ENCODE measurements around the gene MYNN. TPM values are rescaled to one million over a fixed set of nuclear protein-coding genes. Genes with fewer than 3 reads are reported as not detected.

Gene MYNN
- total RNA-seq, 2 experiments from 2014 or later = 18.7 to 20.6 TPM

- Histone ChIP-seq H3K4me3 (ENCODE audit: low read length) (peak overlapping the region; percentile 83), H3K4me1 (ENCODE audit: insufficient read depth, low read length) (peaks cover 22% of the 10 kb centered on the region), H3K36me3 (ENCODE audit: insufficient read depth, low read length) (peaks cover 26% of the 10 kb centered on the region), H3K9me3 (ENCODE audit: control insufficient read depth in 1 of 2, insufficient read depth in 1 of 2, low read length in 2 of 2) (no peaks in the 10 kb centered on the region), H3K27me3 (ENCODE audit: control insufficient read depth in 1 of 2, insufficient read depth in 2 of 2, low read length in 2 of 2) (no peaks in the 10 kb centered on the region), H3K27ac (ENCODE audit: low read depth in 1 of 2, low read length in 2 of 2) (peak overlapping the region; percentile 98 to 100)
- Mint-ChIP-seq H3K27me3 (peaks cover 12% of the 10 kb centered on the region), H3K4me1 (ENCODE audit: low read depth) (peaks cover 61% of the 10 kb centered on the region), H3K9me3 (no peaks in the 10 kb centered on the region), H3K4me3 (peak overlapping the region; percentile 98), H3K27ac (peak overlapping the region; percentile 100), H3K36me3 (ENCODE audit: low read depth) (peaks cover 61% of the 10 kb centered on the region)
- no peak for TF ChIP-seq CTCF (IDR thresholded peaks at IDR 0.05)
- DNase-seq = peak in 6 of 14 experiments; percentile 36 to 80 (median 46)
- intact Hi-C loops (cut with DNase I, micrococcal nuclease) = loop anchor here (2.0 to 5.0 kb wide), 4 partner anchors 14 to 408 kb away; partner anchors contain the start of genes LRRC34 (in 1 of the 2), LRRIQ4 (in 1 of the 2), PHC3 (in 1 of the 2) and SEC62 (in 1 of the 2)
- peak; percentile 13 for ATAC-seq (ENCODE audit: poor library complexity)
- ChIA-PET POLR2A (interaction anchor here (0.5 to 3.7 kb wide), 21 partner anchors 9 to 1312 kb away, joined by 3 to 85 read pairs (median 6); partner anchors contain the start of genes LRRC34, LRRIQ4, PHC3 and PRKCI), CTCF (interaction anchor here (1.9 to 3.0 kb wide), 3 partner anchors 10 to 194 kb away, joined by 5 to 20 read pairs (median 13); partner anchors contain the start of gene SEC62)
These were observed 795 bp upstream of the MYNN start for GRCh38 chr3:169772305-169772896.

GRCh38 chr3:169774186-169774585 is 990 bp downstream of the MYNN start:
- H3K4me3 Mint-ChIP-seq = peak overlapping the region; percentile 98
- TF ChIP-seq CTCF (IDR thresholded peaks at IDR 0.05) = no peak
- peaks cover 22% of the 10 kb centered on the region for H3K4me1 ChIP-seq (ENCODE audit: insufficient read depth, low read length)
- H3K27me3 Mint-ChIP-seq = peaks cover 12% of the 10 kb centered on the region
- ATAC-seq (ENCODE audit: poor library complexity) = no peak
- POLR2A ChIA-PET = interaction anchor here (0.8 to 3.7 kb wide), 5 partner anchors 10 to 583 kb away, joined by 3 to 85 read pairs (median 21); partner anchors contain the start of genes PRKCI, SEC62, SKIL and TERC
- intact Hi-C loops (cut with DNase I, micrococcal nuclease) = loop anchor here in 1 of 2 experiments (5.0 kb wide), 1 partner anchor 38 kb away; the partner anchor contains the start of genes LRRC34 and LRRIQ4
- peaks cover 76% of the 10 kb centered on the region for H3K4me1 Mint-ChIP-seq (ENCODE audit: low read depth)
- H3K36me3 Mint-ChIP-seq (ENCODE audit: low read depth) = peaks cover 77% of the 10 kb centered on the region
- H3K36me3 ChIP-seq (ENCODE audit: insufficient read depth, low read length) = peaks cover 41% of the 10 kb centered on the region
- H3K9me3 ChIP-seq (ENCODE audit: control insufficient read depth in 1 of 2, insufficient read depth in 1 of 2, low read length in 2 of 2) = no peaks in the 10 kb centered on the region
- H3K27me3 ChIP-seq (ENCODE audit: control insufficient read depth in 1 of 2, insufficient read depth in 2 of 2, low read length in 2 of 2) = no peaks in the 10 kb centered on the region
- CTCF ChIA-PET = interaction anchor here (1.0 to 3.0 kb wide), 3 partner anchors 12 to 89 kb away, joined by 3 to 20 read pairs (median 5); no protein-coding TSS in a partner anchor
- H3K4me3 ChIP-seq (ENCODE audit: low read length) = peak overlapping the region; percentile 83
- H3K27ac ChIP-seq (ENCODE audit: low read depth in 1 of 2, low read length in 2 of 2) = peak overlapping the region; percentile 98 to 100
- no peaks in the 10 kb centered on the region for H3K9me3 Mint-ChIP-seq
- peak in 2 of 14 experiments; percentile 17 to 20 for DNase-seq
- H3K27ac Mint-ChIP-seq = peak overlapping the region; percentile 100

- H3K9me3 ChIP-seq (ENCODE audit: control insufficient read depth in 1 of 2, insufficient read depth in 1 of 2, low read length in 2 of 2) = no peaks in the 10 kb centered on the region
- Mint-ChIP-seq H3K36me3 (ENCODE audit: low read depth) (peaks cover 95% of the 10 kb centered on the region), H3K4me3 (no peak overlapping the region), H3K9me3 (no peaks in the 10 kb centered on the region), H3K4me1 (ENCODE audit: low read depth) (peaks cover 77% of the 10 kb centered on the region), H3K27ac (no peak overlapping the region), H3K27me3 (no peaks in the 10 kb centered on the region)
- peaks cover 74% of the 10 kb centered on the region for H3K36me3 ChIP-seq (ENCODE audit: insufficient read depth, low read length)
- no peaks in the 10 kb centered on the region for H3K27me3 ChIP-seq (ENCODE audit: control insufficient read depth in 1 of 2, insufficient read depth in 2 of 2, low read length in 2 of 2)
- peaks cover 23% of the 10 kb centered on the region for H3K4me1 ChIP-seq (ENCODE audit: insufficient read depth, low read length)
- no peak for TF ChIP-seq CTCF (IDR thresholded peaks at IDR 0.05)
- CTCF ChIA-PET = no interaction called here
- DNase-seq (no peak), ATAC-seq (ENCODE audit: poor library complexity) (no peak)
- intact Hi-C loops (cut with DNase I, micrococcal nuclease) = loop anchor here in 1 of 2 experiments (2.0 to 5.0 kb wide), 3 partner anchors 17 to 404 kb away; partner anchors contain the start of gene PHC3
- no peak overlapping the region for H3K4me3 ChIP-seq (ENCODE audit: low read length)
- H3K27ac ChIP-seq (ENCODE audit: low read depth in 1 of 2, low read length in 2 of 2) = no peak overlapping the region
- POLR2A ChIA-PET = interaction anchor here (1.4 kb wide), 1 partner anchor 13 kb away, joined by 3 read pairs; the partner anchor contains the start of gene TERC
These were observed 4.6 kb downstream of the MYNN start for GRCh38 chr3:169777822-169778221.
